Inferior parietal cortex (tissue), 1 donor: Measurements from ENCODE around the gene ZNF503.

Source experiments
- DNase-seq: peaks from one replicate; pipeline ENCODE4 v3.0.0-alpha.2; 2016; ENCODE audit errors: extremely low spot score

ZNF503 gene

GRCh38 chr10:75406462-75407223 lies 5.1 kb upstream of the ZNF503 start:
- DNase-seq, result no peak

- no peak for DNase-seq
These were observed 4.3 kb upstream of the ZNF503 start for GRCh38 chr10:75405598-75406461.

- no peak for DNase-seq
These were observed 3.4 kb upstream of the ZNF503 start for GRCh38 chr10:75404815-75405597.

GRCh38 chr10:75403939-75404814 lies 2.6 kb upstream of the ZNF503 start:
- DNase-seq, result no peak

GRCh38 chr10:75403144-75403938 lies 1.8 kb upstream of the ZNF503 start:
- DNase-seq, result no peak

GRCh38 chr10:75402486-75403143 lies 1.1 kb upstream of the ZNF503 start:
- DNase-seq, result no peak

- no peak for DNase-seq
These were observed 594 bp downstream of the ZNF503 start for GRCh38 chr10:75400771-75401568.

- DNase-seq, result no peak
These were observed 1.3 kb downstream of the ZNF503 start for GRCh38 chr10:75400163-75400770.

GRCh38 chr10:75399461-75400162 lies 2.0 kb downstream of the ZNF503 start:
- DNase-seq, result no peak

GRCh38 chr10:75398692-75399460 lies 2.7 kb downstream of the ZNF503 start:
- DNase-seq, result no peak

GRCh38 chr10:75398200-75398691 lies 3.3 kb downstream of the ZNF503 start:
- DNase-seq, result no peak

GRCh38 chr10:75397496-75398199 lies 3.9 kb downstream of the ZNF503 start:
- DNase-seq, result no peak

- no peak for DNase-seq
These were observed 4.7 kb downstream of the ZNF503 start for GRCh38 chr10:75396631-75397495.

- DNase-seq, result no peak
These were observed 5.5 kb downstream of the ZNF503 start for GRCh38 chr10:75395932-75396630.
